OCI-LY7 (cell line): Measurements from ENCODE around the gene GNG14. TPM values are rescaled to one million over a fixed set of nuclear protein-coding genes. Genes with fewer than 3 reads are reported as not detected.

Source experiments
- BruUV-seq: library from RNA; stranded (reverse); fragments of 400-500 nt; replicated peaks from 2 replicates; lab custom pipeline; 2021; lab: Mats Ljungman, UMichigan
- CTCF ChIA-PET: fragments of 300-600 bp; sonication (Branson Sonifier 250); formaldehyde crosslinking; loops from one replicate; lab custom pipeline; 2022; ENCODE audit warnings: antibody characterized with exemption; ENCODE audit not compliant: unreplicated experiment; lab: Charles Lee
- POLR2A ChIA-PET: fragments of 300-600 bp; sonication (Branson Sonifier 250); formaldehyde crosslinking; loops from one replicate; lab custom pipeline; 2022; ENCODE audit warnings: antibody characterized with exemption; lab: Charles Lee
- DNase-seq: peaks from one replicate; pipeline ENCODE4 v3.0.0-alpha.2; 2015; ENCODE audit warnings: low spot score
- H2AFZ ChIP-seq: fragments of 200-600 bp; sonication (generic), shearing (Covaris generic); 2 replicates; pipeline ENCODE4 v1.6.1; 2014; ENCODE audit warnings: mild to moderate bottlenecking, antibody characterized with exemption, low read length, moderate library complexity
- H3K27ac ChIP-seq: fragments of 200-600 bp; sonication (generic); 2 replicates; pipeline ENCODE4 v1.5.1; 2014; ENCODE audit warnings: mixed run types, low read depth, mild to moderate bottlenecking, moderate library complexity, low read length, inconsistent platforms; ENCODE audit not compliant: poor library complexity, severe bottlenecking
- H3K36me3 ChIP-seq: fragments of 200-600 bp; sonication (generic); 2 replicates; pipeline ENCODE4 v1.6.1; 2014; ENCODE audit warnings: mild to moderate bottlenecking, antibody characterized with exemption, low read length, moderate library complexity, mixed read lengths; ENCODE audit not compliant: insufficient read depth
- H3K4me1 ChIP-seq: fragments of 200-600 bp; sonication (generic); 2 replicates; pipeline ENCODE4 v1.5.1; 2014; ENCODE audit warnings: mild to moderate bottlenecking, low read length; ENCODE audit not compliant: insufficient read depth, poor library complexity, severe bottlenecking
- H3K4me2 ChIP-seq: fragments of 200-600 bp; sonication (generic); 2 replicates; pipeline ENCODE4 v1.6.1; 2014; ENCODE audit warnings: mild to moderate bottlenecking, low read length
- H3K4me3 ChIP-seq: fragments of 200-600 bp; sonication (generic); 2 replicates; pipeline ENCODE4 v1.5.1; 2014; ENCODE audit warnings: mild to moderate bottlenecking, low read depth, low read length; ENCODE audit not compliant: poor library complexity, severe bottlenecking
- H3K79me2 ChIP-seq: fragments of 200-600 bp; sonication (generic); 2 replicates; pipeline ENCODE4 v1.6.1; 2016; ENCODE audit warnings: low read depth, mild to moderate bottlenecking, low read length, moderate library complexity, mixed read lengths; ENCODE audit not compliant: insufficient read depth
- H3K9me2 ChIP-seq: fragments of 200-600 bp; sonication (generic); 2 replicates; pipeline ENCODE4 v1.6.1; 2016; ENCODE audit warnings: mild to moderate bottlenecking, low read length, mixed read lengths; ENCODE audit not compliant: insufficient read depth
- H3K9me3 ChIP-seq: fragments of 200-600 bp; sonication (generic); 2 replicates; pipeline ENCODE4 v1.6.1; 2014; ENCODE audit warnings: mild to moderate bottlenecking, mixed run types, low read length, mixed read lengths
- H4K20me1 ChIP-seq: fragments of 200-600 bp; sonication (generic); 2 replicates; pipeline ENCODE4 v1.6.1; 2014; ENCODE audit warnings: mild to moderate bottlenecking, antibody characterized with exemption, low read length, moderate library complexity, mixed read lengths; ENCODE audit not compliant: insufficient read depth
- EZH2phosphoT487 ChIP-seq: fragments of 200-600 bp; sonication (generic); IDR thresholded peaks from 2 replicates; pipeline ENCODE4 v1.6.1; 2018; ENCODE audit warnings: low read depth, borderline replicate concordance, mild to moderate bottlenecking, mixed run types, antibody characterized with exemption, low read length, moderate library complexity, mixed read lengths
- intact Hi-C: fragments of 100-400 bp; cut with micrococcal nuclease; formaldehyde crosslinking; loops from one replicate; pipeline ENCODE4 v1.10.0; 2022; ENCODE audit not compliant: unreplicated experiment
- total RNA-seq, 2 experiments: library from RNA; depleted of rRNA in 1 of 2; stranded (reverse); fragments of >200 nt in 1 of 2; shearing (Covaris generic) in 1 of 2; gene quantifications; 2 replicates each; pipeline ENCODE4 v1.2.3, GENCODE V29; 2014 to 2022
- TF ChIP-seq, protein P1 (sequence below): fragments of 200-600 bp; sonication (generic); conservative IDR thresholded peaks from 2 replicates; pipeline ENCODE4 v1.5.1; 2014; ENCODE audit warnings: mild to moderate bottlenecking, antibody characterized with exemption, low read length, moderate library complexity, mixed read lengths

The GNG14 gene
- total RNA-seq, 2 experiments from 2014 or later = 0.93 TPM; not detected in 1

DNA sequence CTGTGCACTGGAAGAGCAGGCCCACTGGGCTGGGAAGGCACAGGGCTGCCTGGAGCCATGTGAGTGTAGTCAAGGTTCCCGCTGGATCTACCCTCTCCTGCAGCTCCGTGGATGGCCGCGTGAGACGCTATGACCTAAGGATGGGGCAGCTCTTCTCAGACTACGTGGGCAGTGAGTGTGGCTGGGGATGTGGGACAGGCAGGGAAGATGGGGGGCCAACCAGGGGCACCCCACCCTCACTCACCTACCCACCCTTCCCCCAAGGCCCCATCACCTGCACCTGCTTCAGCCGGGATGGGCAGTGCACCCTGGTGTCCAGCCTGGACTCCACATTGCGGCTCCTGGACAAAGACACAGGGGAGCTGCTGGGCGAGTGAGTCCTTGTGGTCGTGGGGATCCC lies 15.1 kb upstream of the GNG14 start:
- BruUV-seq = no TSS peak
- CTCF ChIA-PET = interaction anchor here (1.0 kb wide), 1 partner anchor 108 kb away, joined by 4 read pairs; no protein-coding TSS in a partner anchor

DNA sequence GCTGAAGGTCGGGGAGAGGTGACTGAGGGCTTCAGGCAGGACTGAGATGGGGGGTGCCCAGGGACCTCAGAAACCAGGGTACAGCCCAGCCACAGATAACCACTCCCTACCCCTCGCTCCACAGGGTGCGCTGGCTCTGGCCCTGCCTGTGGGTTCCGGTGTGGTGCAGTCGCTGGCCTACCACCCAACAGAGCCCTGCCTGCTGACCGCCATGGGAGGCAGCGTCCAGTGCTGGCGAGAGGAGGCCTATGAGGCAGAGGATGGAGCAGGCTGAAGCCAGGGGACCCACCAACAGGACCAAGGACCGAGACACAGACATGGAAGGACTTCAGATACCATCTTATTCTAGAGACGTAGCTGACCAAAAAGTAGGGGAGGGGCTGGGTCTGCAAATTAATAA lies 12.4 kb upstream of the GNG14 start:
- intact Hi-C loops = no loop called here
- TF ChIP-seq, protein P1, sequence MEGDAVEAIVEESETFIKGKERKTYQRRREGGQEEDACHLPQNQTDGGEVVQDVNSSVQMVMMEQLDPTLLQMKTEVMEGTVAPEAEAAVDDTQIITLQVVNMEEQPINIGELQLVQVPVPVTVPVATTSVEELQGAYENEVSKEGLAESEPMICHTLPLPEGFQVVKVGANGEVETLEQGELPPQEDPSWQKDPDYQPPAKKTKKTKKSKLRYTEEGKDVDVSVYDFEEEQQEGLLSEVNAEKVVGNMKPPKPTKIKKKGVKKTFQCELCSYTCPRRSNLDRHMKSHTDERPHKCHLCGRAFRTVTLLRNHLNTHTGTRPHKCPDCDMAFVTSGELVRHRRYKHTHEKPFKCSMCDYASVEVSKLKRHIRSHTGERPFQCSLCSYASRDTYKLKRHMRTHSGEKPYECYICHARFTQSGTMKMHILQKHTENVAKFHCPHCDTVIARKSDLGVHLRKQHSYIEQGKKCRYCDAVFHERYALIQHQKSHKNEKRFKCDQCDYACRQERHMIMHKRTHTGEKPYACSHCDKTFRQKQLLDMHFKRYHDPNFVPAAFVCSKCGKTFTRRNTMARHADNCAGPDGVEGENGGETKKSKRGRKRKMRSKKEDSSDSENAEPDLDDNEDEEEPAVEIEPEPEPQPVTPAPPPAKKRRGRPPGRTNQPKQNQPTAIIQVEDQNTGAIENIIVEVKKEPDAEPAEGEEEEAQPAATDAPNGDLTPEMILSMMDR = no peak
- TF ChIP-seq EZH2phosphoT487 = no peak
- peaks cover 11% of the 10 kb centered on the region for H3K79me2 ChIP-seq
- peaks cover 10% of the 10 kb centered on the region; the same call in 1 of the 2 replicates for H4K20me1 ChIP-seq
- H3K27ac ChIP-seq = no peak overlapping the region
- no peaks in the 10 kb centered on the region for H3K9me2 ChIP-seq
- H3K4me3 ChIP-seq = no peak overlapping the region
- no peak for DNase-seq
- peaks cover 84% of the 10 kb centered on the region for H3K36me3 ChIP-seq
- BruUV-seq = no TSS peak
- H3K9me3 ChIP-seq = no peaks in the 10 kb centered on the region
- peaks cover 13% of the 10 kb centered on the region for H3K4me1 ChIP-seq
- POLR2A ChIA-PET = no interaction called here
- H2AFZ ChIP-seq = no peak overlapping the region
- CTCF ChIA-PET = no interaction called here
- no peak overlapping the region for H3K4me2 ChIP-seq

More for the DNA sequence above, 15.1 kb upstream of the GNG14 start:
- no peaks in the 10 kb centered on the region for H3K9me2 ChIP-seq
- H3K27ac ChIP-seq = no peak overlapping the region
- H4K20me1 ChIP-seq = no peaks in the 10 kb centered on the region
- no peaks in the 10 kb centered on the region for H3K9me3 ChIP-seq
- H3K4me3 ChIP-seq = no peak overlapping the region
- no peak overlapping the region for H3K4me2 ChIP-seq
- peaks cover 20% of the 10 kb centered on the region; the same call in 1 of the 2 replicates for H3K79me2 ChIP-seq
- H2AFZ ChIP-seq = no peak overlapping the region
- peaks cover 59% of the 10 kb centered on the region for H3K36me3 ChIP-seq
- intact Hi-C loops = loop anchor here (1.0 to 5.0 kb wide), 3 partner anchors 32 to 795 kb away; no protein-coding TSS in a partner anchor
- POLR2A ChIA-PET = interaction anchor here (0.5 kb wide), 1 partner anchor 125 kb away, joined by 3 read pairs; no protein-coding TSS in a partner anchor
- DNase-seq = no peak
- H3K4me1 ChIP-seq = peaks cover 19% of the 10 kb centered on the region
- TF ChIP-seq, protein P1 = no peak
- TF ChIP-seq EZH2phosphoT487 = no peak

DNA sequence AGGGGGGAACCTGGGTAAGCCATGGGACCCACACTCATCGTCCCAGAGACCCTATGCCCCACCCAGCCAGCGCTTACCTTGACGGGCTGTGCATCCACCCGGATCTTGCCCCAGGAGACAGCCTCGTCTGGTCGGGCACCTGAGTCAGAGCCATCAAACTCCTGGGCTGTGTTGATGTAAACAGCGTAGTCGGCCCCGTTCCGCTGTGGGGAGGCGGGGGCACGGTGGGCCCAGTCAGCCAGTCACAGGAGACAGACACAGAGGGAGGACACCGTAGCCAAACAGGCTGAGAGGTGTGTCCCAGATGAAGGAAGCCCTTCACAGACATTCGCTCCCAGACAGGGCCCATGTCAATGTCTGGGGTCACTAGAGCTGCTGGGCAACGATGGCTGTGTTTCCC lies 11.9 kb upstream of the GNG14 start:
- peaks cover 81% of the 10 kb centered on the region for H3K36me3 ChIP-seq
- no peak for TF ChIP-seq EZH2phosphoT487
- peaks cover 9% of the 10 kb centered on the region for H3K79me2 ChIP-seq
- no peak overlapping the region for H3K4me3 ChIP-seq
- BruUV-seq = no TSS peak
- no peaks in the 10 kb centered on the region for H3K9me3 ChIP-seq
- ChIA-PET POLR2A (interaction anchor here (0.5 kb wide), 1 partner anchor 106 kb away, joined by 3 read pairs; no protein-coding TSS in a partner anchor), CTCF (no interaction called here)
- no peaks in the 10 kb centered on the region for H3K9me2 ChIP-seq
- H4K20me1 ChIP-seq = peaks cover 10% of the 10 kb centered on the region; the same call in 1 of the 2 replicates
- H3K4me2 ChIP-seq = no peak overlapping the region
- intact Hi-C loops = loop anchor here (2.0 kb wide), 1 partner anchor 121 kb away; no protein-coding TSS in a partner anchor
- H2AFZ ChIP-seq = no peak overlapping the region
- peaks cover 11% of the 10 kb centered on the region for H3K4me1 ChIP-seq
- H3K27ac ChIP-seq = no peak overlapping the region
- DNase-seq = no peak
